Measurements from ENCODE around the gene GPR153. TPM values are rescaled to one million over a fixed set of nuclear protein-coding genes. Genes with fewer than 3 reads are reported as not detected.

The GPR153 gene
- total RNA-seq, 1 experiment from 2014 or later, result 6.1 TPM

- no TSS peak for BruUV-seq (replicated peaks)
- Histone ChIP-seq H4K20me1 (ENCODE audit: insufficient read depth) (no peaks in the 10 kb centered on the region), H3K9me2 (ENCODE audit: insufficient read depth) (no peaks in the 10 kb centered on the region), H3K27me3 (ENCODE audit: insufficient read depth, low read length) (no peaks in the 10 kb centered on the region), H3K9ac (ENCODE audit: low read length) (no peak overlapping the region), H2AFZ (ENCODE audit: low read depth, low read length, poor library complexity, severe bottlenecking) (no peak overlapping the region), H3K4me1 (ENCODE audit: control insufficient read depth in 1 of 2, insufficient read depth in 2 of 2, low read length in 2 of 2) (peaks cover 11 to 26% of the 10 kb centered on the region in 2 experiments; a peak in 2 of 4 replicates), H3K36me3 (ENCODE audit: control insufficient read depth in 1 of 2, insufficient read depth in 2 of 2, low read length in 2 of 2) (no peaks in the 10 kb centered on the region; a peak in 1 of 4 replicates), H3K27ac (ENCODE audit: low read depth, low read length) (no peak overlapping the region), H3K9me3 (ENCODE audit: control insufficient read depth in 1 of 2, insufficient read depth in 1 of 2, low read depth in 1 of 2, low read length in 2 of 2) (no peaks in the 10 kb centered on the region), H3K4me3 (replicated peaks in 1 of 2; ENCODE audit: low read depth in 1 of 2, low read length in 2 of 2) (peak overlapping the region in 1 of 2 experiments; percentile 55; a peak in 1 of 4 replicates), H3K4me2 (ENCODE audit: low read length) (peak overlapping the region; percentile 87), H3K79me2 (ENCODE audit: insufficient read depth, low read length) (no peaks in the 10 kb centered on the region)
- intact Hi-C loops (cut with micrococcal nuclease), result no loop called here
- CTCF ChIA-PET, result no interaction called here
- POLR2A ChIA-PET, result no interaction called here
- ATAC-seq, result no peak
- TF ChIP-seq POLR2A (IDR thresholded peaks at IDR 0.05; ENCODE audit: borderline replicate concordance, extremely low read depth, insufficient read depth, insufficient read length) (no peak), ATF3 (IDR thresholded peaks at IDR 0.05) (no peak), CTCF (IDR thresholded peaks at IDR 0.05 in 2 of 3, conservative IDR thresholded peaks at IDR 0.05 in 1 of 3; ENCODE audit: borderline replicate concordance in 1 of 3, insufficient read depth in 1 of 3, low read depth in 2 of 3, low read length in 2 of 3) (no peak), JUND (IDR thresholded peaks at IDR 0.05) (no peak), CEBPB (IDR thresholded peaks at IDR 0.05; ENCODE audit: low read depth) (no peak), REST (IDR thresholded peaks at IDR 0.05; ENCODE audit: low read depth) (no peak), TCF7L2 (IDR thresholded peaks at IDR 0.05; ENCODE audit: borderline replicate concordance, extremely low read depth, insufficient read depth, insufficient read length) (no peak), EZH2phosphoT487 (IDR thresholded peaks at IDR 0.05; ENCODE audit: borderline replicate concordance) (no peak), ZBTB33 (IDR thresholded peaks at IDR 0.05; ENCODE audit: extremely low read depth, insufficient replicate concordance, low read length) (no peak), RAD21 (IDR thresholded peaks at IDR 0.05; ENCODE audit: low read depth) (no peak), FOSL1 (IDR thresholded peaks at IDR 0.05; ENCODE audit: low read depth) (no peak), SIN3A (IDR thresholded peaks at IDR 0.05; ENCODE audit: low read depth) (no peak), SRF (IDR thresholded peaks at IDR 0.05; ENCODE audit: low read depth) (no peak)
- RAD21 ChIA-PET (ENCODE audit: low non-redundant PET in 1 of 2, low total read pairs in 2 of 2, uncharacterized antibody in 2 of 2, unreplicated experiment in 2 of 2), result no interaction called here
- no peak for DNase-seq (ENCODE audit: low read depth, low spot score)
Measured at GRCh38 chr1:6261615-6261995, 707 bp upstream of the GPR153 start.
